ENCODE results near the gene TGFBRAP1.

Gene TGFBRAP1

DNA sequence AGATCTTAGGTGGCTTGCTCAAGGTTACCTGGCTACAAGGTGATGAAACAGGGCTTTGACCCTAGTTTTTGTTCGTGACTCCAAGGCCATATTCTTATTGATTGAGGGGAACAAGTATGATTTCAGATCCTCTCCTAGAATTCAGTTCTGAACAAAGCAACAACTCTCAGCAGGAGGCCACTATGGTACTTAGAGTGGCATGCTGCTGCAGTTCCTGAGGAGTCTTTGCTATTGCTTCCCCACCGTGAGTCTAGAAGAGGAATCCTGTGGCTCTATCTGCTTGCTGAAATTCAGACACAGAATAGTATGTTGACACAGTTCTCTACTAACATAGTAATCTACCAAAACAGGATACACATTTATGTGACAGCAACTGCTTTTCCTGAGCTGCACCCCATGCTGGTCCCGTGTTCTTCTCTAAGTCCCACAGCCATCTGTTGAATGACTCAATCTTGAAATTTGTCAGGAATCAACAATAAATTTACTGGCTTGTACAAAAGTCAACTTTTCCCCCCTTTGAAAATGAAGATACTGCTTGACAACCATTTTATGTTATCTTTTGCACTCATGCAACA lies 4.1 kb downstream of the TGFBRAP1 start:
- Histone ChIP-seq H3K4me3 (ENCODE audit: low read length) (no peak overlapping the region), H3K9me3 (ENCODE audit: control insufficient read depth, low read length) (no peaks in the 10 kb centered on the region), H3K36me3 (ENCODE audit: control insufficient read depth, insufficient read depth, low read length, severe bottlenecking) (no peaks in the 10 kb centered on the region), H3K4me1 (ENCODE audit: control insufficient read depth, insufficient read depth, low read length) (peaks cover 44% of the 10 kb centered on the region), H3K27me3 (replicated peaks; ENCODE audit: control insufficient read depth, insufficient read depth, low read length) (no peaks in the 10 kb centered on the region), H3K9ac (ENCODE audit: low read length) (no peak overlapping the region)
- peak; percentile 61 for DNase-seq (ENCODE audit: low read depth)

DNA sequence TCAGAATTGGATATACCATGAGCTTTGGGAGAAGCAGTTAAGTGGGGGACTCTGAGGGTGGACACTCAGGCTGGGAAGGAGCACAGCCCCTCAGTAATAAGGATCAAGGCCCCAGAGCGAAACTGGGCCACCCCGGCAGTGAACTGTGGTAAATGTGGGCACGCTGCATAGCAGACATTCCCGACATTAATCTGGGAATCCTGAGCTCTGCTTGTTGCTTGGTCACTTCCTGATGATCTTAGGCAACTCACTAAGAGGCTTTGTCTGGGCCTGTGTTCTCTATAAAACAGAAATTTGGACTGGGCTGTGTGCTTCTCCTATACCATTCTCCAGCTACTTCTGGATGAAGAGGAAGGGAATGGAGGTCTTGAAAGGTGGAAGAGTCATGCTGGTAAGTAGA lies 4.8 kb downstream of the TGFBRAP1 start:
- no peaks in the 10 kb centered on the region for H3K9me3 ChIP-seq (ENCODE audit: control insufficient read depth, low read length)
- DNase-seq (ENCODE audit: low read depth) = peak; percentile 87
- no peak overlapping the region for H3K9ac ChIP-seq (ENCODE audit: low read length)
- no peaks in the 10 kb centered on the region for H3K36me3 ChIP-seq (ENCODE audit: control insufficient read depth, insufficient read depth, low read length, severe bottlenecking)
- H3K4me3 ChIP-seq (ENCODE audit: low read length) = no peak overlapping the region
- H3K4me1 ChIP-seq (ENCODE audit: control insufficient read depth, insufficient read depth, low read length) = peaks cover 39% of the 10 kb centered on the region
- H3K27me3 ChIP-seq (replicated peaks; ENCODE audit: control insufficient read depth, insufficient read depth, low read length) = no peaks in the 10 kb centered on the region

GRCh38 chr2:105324101-105324500 lies 5.4 kb downstream of the TGFBRAP1 start:
- no peak for DNase-seq (ENCODE audit: low read depth)
- no peaks in the 10 kb centered on the region for H3K27me3 ChIP-seq (replicated peaks; ENCODE audit: control insufficient read depth, insufficient read depth, low read length)
- no peaks in the 10 kb centered on the region for H3K9me3 ChIP-seq (ENCODE audit: control insufficient read depth, low read length)
- H3K36me3 ChIP-seq (ENCODE audit: control insufficient read depth, insufficient read depth, low read length, severe bottlenecking) = no peaks in the 10 kb centered on the region
- no peak overlapping the region for H3K9ac ChIP-seq (ENCODE audit: low read length)
- H3K4me3 ChIP-seq (ENCODE audit: low read length) = no peak overlapping the region
- peaks cover 39% of the 10 kb centered on the region for H3K4me1 ChIP-seq (ENCODE audit: control insufficient read depth, insufficient read depth, low read length)

- no peak for DNase-seq (ENCODE audit: low read depth)
- peaks cover 31% of the 10 kb centered on the region for H3K4me1 ChIP-seq (ENCODE audit: control insufficient read depth, insufficient read depth, low read length)
- no peaks in the 10 kb centered on the region for H3K9me3 ChIP-seq (ENCODE audit: control insufficient read depth, low read length)
- no peaks in the 10 kb centered on the region for H3K27me3 ChIP-seq (replicated peaks; ENCODE audit: control insufficient read depth, insufficient read depth, low read length)
- H3K36me3 ChIP-seq (ENCODE audit: control insufficient read depth, insufficient read depth, low read length, severe bottlenecking) = no peaks in the 10 kb centered on the region
- no peak overlapping the region for H3K4me3 ChIP-seq (ENCODE audit: low read length)
- H3K9ac ChIP-seq (ENCODE audit: low read length) = no peak overlapping the region
Observed at GRCh38 chr2:105323111-105323510, 6.4 kb downstream of the TGFBRAP1 start.

- Histone ChIP-seq H3K9ac (ENCODE audit: low read length) (no peak overlapping the region), H3K4me3 (ENCODE audit: low read length) (no peak overlapping the region), H3K27me3 (replicated peaks; ENCODE audit: control insufficient read depth, insufficient read depth, low read length) (no peaks in the 10 kb centered on the region), H3K9me3 (ENCODE audit: control insufficient read depth, low read length) (no peaks in the 10 kb centered on the region), H3K4me1 (ENCODE audit: control insufficient read depth, insufficient read depth, low read length) (peaks cover 20% of the 10 kb centered on the region), H3K36me3 (ENCODE audit: control insufficient read depth, insufficient read depth, low read length, severe bottlenecking) (no peaks in the 10 kb centered on the region)
- DNase-seq (ENCODE audit: low read depth) = no peak
Observed at GRCh38 chr2:105321875-105322646, 7.5 kb downstream of the TGFBRAP1 start.

- peaks cover 9% of the 10 kb centered on the region for H3K4me1 ChIP-seq (ENCODE audit: control insufficient read depth, insufficient read depth, low read length)
Observed at GRCh38 chr2:105320651-105321215, 8.8 kb downstream of the TGFBRAP1 start.

GRCh38 chr2:105317937-105318336 lies 11.6 kb downstream of the TGFBRAP1 start:
- Histone ChIP-seq H3K27me3 (replicated peaks; ENCODE audit: control insufficient read depth, insufficient read depth, low read length) (no peaks in the 10 kb centered on the region), H3K4me3 (ENCODE audit: low read length) (no peak overlapping the region), H3K4me1 (ENCODE audit: control insufficient read depth, insufficient read depth, low read length) (no peaks in the 10 kb centered on the region), H3K36me3 (ENCODE audit: control insufficient read depth, insufficient read depth, low read length, severe bottlenecking) (no peaks in the 10 kb centered on the region), H3K9me3 (ENCODE audit: control insufficient read depth, low read length) (no peaks in the 10 kb centered on the region), H3K9ac (ENCODE audit: low read length) (no peak overlapping the region)
- DNase-seq (ENCODE audit: low read depth) = no peak

More at GRCh38 chr2:105320651-105321215, 8.8 kb downstream of the TGFBRAP1 start:
- H3K27me3 ChIP-seq (replicated peaks; ENCODE audit: control insufficient read depth, insufficient read depth, low read length) = no peaks in the 10 kb centered on the region
- H3K9ac ChIP-seq (ENCODE audit: low read length) = no peak overlapping the region
- DNase-seq (ENCODE audit: low read depth) = no peak
- no peaks in the 10 kb centered on the region for H3K9me3 ChIP-seq (ENCODE audit: control insufficient read depth, low read length)
- H3K4me3 ChIP-seq (ENCODE audit: low read length) = no peak overlapping the region
- no peaks in the 10 kb centered on the region for H3K36me3 ChIP-seq (ENCODE audit: control insufficient read depth, insufficient read depth, low read length, severe bottlenecking)

DNA sequence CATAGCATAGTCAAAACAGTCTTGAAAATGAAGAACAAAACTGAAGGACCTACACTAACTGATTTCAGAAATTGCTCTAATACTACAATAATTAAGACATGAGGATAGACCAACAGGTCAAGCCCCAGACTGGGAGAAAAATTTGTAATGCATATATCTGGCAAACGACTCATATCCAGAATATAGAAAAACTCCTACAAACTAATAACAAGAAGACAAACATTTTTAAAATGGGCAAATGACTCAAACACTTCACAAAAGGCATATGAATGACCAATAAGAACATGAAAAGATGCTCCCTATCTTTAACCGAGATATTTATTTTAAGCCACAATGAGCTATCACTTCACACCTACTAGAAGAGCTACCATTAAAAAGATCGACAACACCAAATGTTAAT lies 14.2 kb downstream of the TGFBRAP1 start:
- H3K9ac ChIP-seq (ENCODE audit: low read length) = no peak overlapping the region
- no peaks in the 10 kb centered on the region for H3K4me1 ChIP-seq (ENCODE audit: control insufficient read depth, insufficient read depth, low read length)
- DNase-seq (ENCODE audit: low read depth) = no peak

GRCh38 chr2:105313877-105314276 lies 15.7 kb downstream of the TGFBRAP1 start:
- H3K27me3 ChIP-seq (replicated peaks; ENCODE audit: control insufficient read depth, insufficient read depth, low read length) = no peaks in the 10 kb centered on the region
- H3K9me3 ChIP-seq (ENCODE audit: control insufficient read depth, low read length) = no peaks in the 10 kb centered on the region
- no peaks in the 10 kb centered on the region for H3K36me3 ChIP-seq (ENCODE audit: control insufficient read depth, insufficient read depth, low read length, severe bottlenecking)
- H3K9ac ChIP-seq (ENCODE audit: low read length) = no peak overlapping the region
- H3K4me3 ChIP-seq (ENCODE audit: low read length) = no peak overlapping the region
- H3K4me1 ChIP-seq (ENCODE audit: control insufficient read depth, insufficient read depth, low read length) = no peaks in the 10 kb centered on the region
- DNase-seq (ENCODE audit: low read depth) = no peak

More for the DNA sequence above, 14.2 kb downstream of the TGFBRAP1 start:
- H3K4me3 ChIP-seq (ENCODE audit: low read length) = no peak overlapping the region
- no peaks in the 10 kb centered on the region for H3K36me3 ChIP-seq (ENCODE audit: control insufficient read depth, insufficient read depth, low read length, severe bottlenecking)
- H3K27me3 ChIP-seq (replicated peaks; ENCODE audit: control insufficient read depth, insufficient read depth, low read length) = no peaks in the 10 kb centered on the region
- no peaks in the 10 kb centered on the region for H3K9me3 ChIP-seq (ENCODE audit: control insufficient read depth, low read length)

GRCh38 chr2:105309147-105309545 lies 20.4 kb downstream of the TGFBRAP1 start:
- Histone ChIP-seq H3K36me3 (ENCODE audit: control insufficient read depth, insufficient read depth, low read length, severe bottlenecking) (peaks cover 15% of the 10 kb centered on the region), H3K27me3 (replicated peaks; ENCODE audit: control insufficient read depth, insufficient read depth, low read length) (no peaks in the 10 kb centered on the region), H3K4me1 (ENCODE audit: control insufficient read depth, insufficient read depth, low read length) (no peaks in the 10 kb centered on the region), H3K9me3 (ENCODE audit: control insufficient read depth, low read length) (no peaks in the 10 kb centered on the region), H3K9ac (ENCODE audit: low read length) (no peak overlapping the region), H3K4me3 (ENCODE audit: low read length) (no peak overlapping the region)
- DNase-seq (ENCODE audit: low read depth) = no peak

DNA sequence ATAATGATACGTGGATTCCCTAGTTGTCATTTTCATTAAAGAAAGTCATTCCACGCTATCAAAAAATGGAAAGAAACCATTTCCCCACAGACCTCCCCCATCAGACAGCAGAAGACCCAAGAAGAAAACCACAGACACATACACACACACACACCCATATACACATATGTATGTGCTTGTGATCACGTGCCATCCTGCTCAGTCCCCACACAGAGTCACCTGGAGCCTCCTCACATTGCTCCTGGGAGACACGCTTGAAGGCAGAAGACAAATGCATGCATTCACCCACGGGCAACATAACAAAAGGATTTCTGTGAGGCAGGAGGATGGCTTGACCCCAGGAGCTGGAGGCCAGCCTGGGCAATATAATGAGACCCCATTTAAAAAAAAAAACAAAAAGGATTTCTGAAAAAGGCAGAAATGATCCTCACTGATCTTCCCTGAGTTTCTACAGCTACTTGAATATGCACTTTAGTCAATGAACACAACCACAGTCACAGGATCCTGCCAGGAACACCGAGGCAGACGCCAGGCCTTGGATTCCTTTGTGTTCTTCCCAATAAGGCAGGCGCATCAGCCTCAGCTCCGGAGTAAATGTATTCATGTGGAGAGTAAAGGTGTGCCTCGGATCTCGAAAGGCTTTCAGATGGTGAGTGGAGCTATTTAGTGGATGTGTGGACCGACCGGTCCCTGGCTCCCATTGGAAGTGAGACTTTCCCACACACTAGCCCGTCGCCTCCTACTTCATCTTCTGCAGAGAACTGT lies 21.0 kb downstream of the TGFBRAP1 start:
- H3K36me3 ChIP-seq (ENCODE audit: control insufficient read depth, insufficient read depth, low read length, severe bottlenecking) = peaks cover 15% of the 10 kb centered on the region
- H3K9ac ChIP-seq (ENCODE audit: low read length) = no peak overlapping the region
- no peak for DNase-seq (ENCODE audit: low read depth)
- H3K9me3 ChIP-seq (ENCODE audit: control insufficient read depth, low read length) = no peaks in the 10 kb centered on the region
- no peaks in the 10 kb centered on the region for H3K4me1 ChIP-seq (ENCODE audit: control insufficient read depth, insufficient read depth, low read length)
- no peaks in the 10 kb centered on the region for H3K27me3 ChIP-seq (replicated peaks; ENCODE audit: control insufficient read depth, insufficient read depth, low read length)
- no peak overlapping the region for H3K4me3 ChIP-seq (ENCODE audit: low read length)
